ENCODE measurements around the gene PALD1. TPM values are rescaled to one million over a fixed set of nuclear protein-coding genes. Genes with fewer than 3 reads are reported as not detected.

PALD1 gene
- polyA plus RNA-seq, 1 of the 3 experiments (the other 2 are of a cell fraction), result 0.16 TPM

- Histone ChIP-seq H3K9me3 (peaks cover 7% of the 10 kb centered on the region; the same call in 1 of the 2 replicates), H3K27ac (ENCODE audit: low read depth in 2 of 2, low read length in 1 of 2) (no peak overlapping the region), H3K36me3 (replicated peaks in 1 of 2; ENCODE audit: control insufficient read depth in 1 of 2, insufficient read depth in 2 of 2, low read length in 1 of 2) (no peaks in the 10 kb centered on the region), H3K79me2 (ENCODE audit: insufficient read depth) (no peaks in the 10 kb centered on the region), H3K4me1 (ENCODE audit: control insufficient read depth in 1 of 2, insufficient read depth in 2 of 2, low read depth in 1 of 2, low read length in 1 of 2) (no peaks in the 10 kb centered on the region), H3K9ac (no peak overlapping the region), H4K20me1 (ENCODE audit: insufficient read depth) (no peaks in the 10 kb centered on the region), H3K9me2 (no peaks in the 10 kb centered on the region), H2AFZ (ENCODE audit: low read depth) (no peak overlapping the region), H3K4me2 (no peak overlapping the region), H3F3A (replicated peaks; ENCODE audit: insufficient read depth) (no peaks in the 10 kb centered on the region), H3K4me3 (ENCODE audit: low read depth in 2 of 2, low read length in 1 of 2) (no peak overlapping the region), H3K27me3 (ENCODE audit: insufficient read depth) (no peaks in the 10 kb centered on the region; the same call in 1 of the 2 replicates)
- POLR2A ChIA-PET, result no interaction called here
- DNase-seq, result no peak
- WGBS (ENCODE audit: low lambda C conversion rate), result 73% methylated on average over 4 of the region's 4 CpGs
- CTCF ChIA-PET, result interaction anchor here (1.2 to 2.2 kb wide), 4 partner anchors 37 to 156 kb away, joined by 3 to 9 read pairs (median 4); no protein-coding TSS in a partner anchor
- TF ChIP-seq ELF1 (IDR thresholded peaks at IDR 0.05) (no peak), JUND (IDR thresholded peaks at IDR 0.05) (no peak), FOXM1 (IDR thresholded peaks at IDR 0.05; ENCODE audit: low read depth) (no peak), EZH2phosphoT487 (IDR thresholded peaks at IDR 0.05; ENCODE audit: borderline replicate concordance, low read depth) (no peak), TEAD4 (IDR thresholded peaks at IDR 0.05; ENCODE audit: borderline replicate concordance, insufficient read depth) (no peak), MEF2A (IDR thresholded peaks at IDR 0.05; ENCODE audit: borderline replicate concordance, low read depth) (no peak), CTCF (IDR thresholded peaks at IDR 0.05) (no peak), MXI1 (IDR thresholded peaks at IDR 0.05; ENCODE audit: low read depth, low read length) (no peak), TAF1 (IDR thresholded peaks at IDR 0.05; ENCODE audit: borderline replicate concordance, low read depth, low read length) (no peak), FOXJ3 (CRISPR knock-in tag; IDR thresholded peaks at IDR 0.05) (no peak), RXRA (IDR thresholded peaks at IDR 0.05; ENCODE audit: borderline replicate concordance, low read depth) (no peak), REST (IDR thresholded peaks at IDR 0.05; ENCODE audit: low read depth, low read length) (no peak), SMC3 (IDR thresholded peaks at IDR 0.05; ENCODE audit: low read depth, low read length) (no peak), CHD2 (IDR thresholded peaks at IDR 0.05; ENCODE audit: low read length, partially characterized antibody) (no peak), PBX3 (IDR thresholded peaks at IDR 0.05) (no peak), GABPA (IDR thresholded peaks at IDR 0.05; ENCODE audit: low read depth) (no peak), YY1 (IDR thresholded peaks at IDR 0.05; ENCODE audit: low read depth) (no peak)
- TF ChIP-seq, protein P1, sequence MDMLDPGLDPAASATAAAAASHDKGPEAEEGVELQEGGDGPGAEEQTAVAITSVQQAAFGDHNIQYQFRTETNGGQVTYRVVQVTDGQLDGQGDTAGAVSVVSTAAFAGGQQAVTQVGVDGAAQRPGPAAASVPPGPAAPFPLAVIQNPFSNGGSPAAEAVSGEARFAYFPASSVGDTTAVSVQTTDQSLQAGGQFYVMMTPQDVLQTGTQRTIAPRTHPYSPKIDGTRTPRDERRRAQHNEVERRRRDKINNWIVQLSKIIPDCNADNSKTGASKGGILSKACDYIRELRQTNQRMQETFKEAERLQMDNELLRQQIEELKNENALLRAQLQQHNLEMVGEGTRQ (IDR thresholded peaks at IDR 0.05; ENCODE audit: borderline replicate concordance, low read depth, low read length), result no peak
- TF ChIP-seq, protein P2, sequence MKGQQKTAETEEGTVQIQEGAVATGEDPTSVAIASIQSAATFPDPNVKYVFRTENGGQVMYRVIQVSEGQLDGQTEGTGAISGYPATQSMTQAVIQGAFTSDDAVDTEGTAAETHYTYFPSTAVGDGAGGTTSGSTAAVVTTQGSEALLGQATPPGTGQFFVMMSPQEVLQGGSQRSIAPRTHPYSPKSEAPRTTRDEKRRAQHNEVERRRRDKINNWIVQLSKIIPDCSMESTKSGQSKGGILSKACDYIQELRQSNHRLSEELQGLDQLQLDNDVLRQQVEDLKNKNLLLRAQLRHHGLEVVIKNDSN (IDR thresholded peaks at IDR 0.05; ENCODE audit: borderline replicate concordance, low read depth), result no peak
- TF ChIP-seq, protein P3, sequence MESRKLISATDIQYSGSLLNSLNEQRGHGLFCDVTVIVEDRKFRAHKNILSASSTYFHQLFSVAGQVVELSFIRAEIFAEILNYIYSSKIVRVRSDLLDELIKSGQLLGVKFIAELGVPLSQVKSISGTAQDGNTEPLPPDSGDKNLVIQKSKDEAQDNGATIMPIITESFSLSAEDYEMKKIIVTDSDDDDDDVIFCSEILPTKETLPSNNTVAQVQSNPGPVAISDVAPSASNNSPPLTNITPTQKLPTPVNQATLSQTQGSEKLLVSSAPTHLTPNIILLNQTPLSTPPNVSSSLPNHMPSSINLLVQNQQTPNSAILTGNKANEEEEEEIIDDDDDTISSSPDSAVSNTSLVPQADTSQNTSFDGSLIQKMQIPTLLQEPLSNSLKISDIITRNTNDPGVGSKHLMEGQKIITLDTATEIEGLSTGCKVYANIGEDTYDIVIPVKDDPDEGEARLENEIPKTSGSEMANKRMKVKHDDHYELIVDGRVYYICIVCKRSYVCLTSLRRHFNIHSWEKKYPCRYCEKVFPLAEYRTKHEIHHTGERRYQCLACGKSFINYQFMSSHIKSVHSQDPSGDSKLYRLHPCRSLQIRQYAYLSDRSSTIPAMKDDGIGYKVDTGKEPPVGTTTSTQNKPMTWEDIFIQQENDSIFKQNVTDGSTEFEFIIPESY (IDR thresholded peaks at IDR 0.05; ENCODE audit: borderline replicate concordance, low read depth), result no peak
Measured at GRCh38 chr10:70616761-70617160, 138.2 kb downstream of the PALD1 start.

Measured in SK-N-SH (cell line).